Astrocyte (in vitro differentiated cells and primary cell): ENCODE results near the gene SPRED1.

Experiments
- CTCF ChIP-seq: IDR thresholded peaks from 2 replicates; pipeline ENCODE4 v1.5.1; 2011; ENCODE audit warnings: low read depth, mild to moderate bottlenecking, inconsistent platforms, low read length, moderate library complexity; ENCODE audit not compliant: insufficient read depth
- EZH2 ChIP-seq: IDR thresholded peaks from 2 replicates; pipeline ENCODE4 v1.6.1; 2012; ENCODE audit warnings: mild to moderate bottlenecking, low read length, inconsistent platforms; ENCODE audit not compliant: insufficient read depth

DNA sequence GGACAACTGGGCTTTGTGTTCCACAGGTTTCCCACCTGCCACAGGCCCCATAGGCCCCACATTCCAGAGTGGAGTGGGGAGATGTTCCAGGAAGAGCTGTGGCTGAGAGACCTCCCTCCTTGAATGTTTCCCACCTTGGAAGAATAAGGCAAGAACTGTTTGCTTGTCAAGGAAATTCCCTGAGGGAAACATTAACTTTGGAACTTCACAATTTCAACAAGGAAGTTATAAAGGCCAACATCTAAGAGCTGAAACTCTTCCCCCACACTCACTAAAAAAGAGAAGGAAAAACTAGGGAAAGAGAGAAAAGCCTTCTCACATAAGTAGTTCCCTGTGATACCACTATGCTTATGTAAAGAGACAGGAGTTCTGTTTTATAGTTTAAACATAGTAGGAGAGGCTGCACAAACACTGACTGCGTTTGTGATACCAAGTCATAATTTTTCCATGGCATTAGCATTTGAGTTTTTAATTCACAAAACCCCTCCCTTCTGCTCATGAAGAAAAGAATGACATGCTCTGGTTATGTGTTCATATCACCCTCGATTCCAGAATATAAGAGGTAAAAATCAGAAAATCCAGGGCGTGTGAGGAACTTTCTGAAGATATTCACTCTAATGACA lies 39.8 kb upstream of the SPRED1 start:
- TF ChIP-seq CTCF: no peak
- TF ChIP-seq EZH2: no peak
